WTC11 (cell line): ENCODE data around the gene ACKR3. TPM values are rescaled to one million over a fixed set of nuclear protein-coding genes. Genes with fewer than 3 reads are reported as not detected.

Source experiments
- ATAC-seq: fragments of 200-7000 bp; cut with Tn5 transposase; 2 replicates; pipeline ENCODE4 v1.10.0; 2021; ENCODE audit warnings: mild to moderate bottlenecking, moderate library complexity
- CTCF ChIA-PET: fragments of 300-600 bp; sonication (Branson Sonifier 250); formaldehyde crosslinking; loops from one replicate; lab custom pipeline; 2021; ENCODE audit warnings: antibody characterized with exemption; lab: Charles Lee
- POLR2A ChIA-PET: fragments of 350-600 bp; sonication (Branson Sonifier 250); formaldehyde crosslinking; loops from one replicate; lab custom pipeline; 2021; ENCODE audit warnings: antibody characterized with exemption; lab: Charles Lee
- DNase-seq: peaks from one replicate; pipeline ENCODE4 v3.0.0; 2021; ENCODE audit warnings: low spot score
- H3K27ac Mint-ChIP-seq: 2 replicates; pipeline ENCODE4 v1.8.0; 2021; ENCODE audit warnings: mixed read lengths
- H3K27me3 Mint-ChIP-seq: 2 replicates; pipeline ENCODE4 v1.8.0; 2021; ENCODE audit warnings: low read depth, mild to moderate bottlenecking, moderate library complexity, mixed read lengths
- H3K36me3 Mint-ChIP-seq: 2 replicates; pipeline ENCODE4 v1.8.0; 2021; ENCODE audit warnings: mixed read lengths
- H3K4me1 Mint-ChIP-seq: 2 replicates; pipeline ENCODE4 v1.8.0; 2022; ENCODE audit warnings: mixed read lengths
- H3K4me3 Mint-ChIP-seq: 2 replicates; pipeline ENCODE4 v1.8.0; 2021; ENCODE audit warnings: mild to moderate bottlenecking, moderate library complexity, mixed read lengths
- H3K9me3 Mint-ChIP-seq: 2 replicates; pipeline ENCODE4 v1.8.0; 2021; ENCODE audit warnings: mixed read lengths
- AFF4 ChIP-seq: sonication (generic); formaldehyde crosslinking; IDR thresholded peaks from 2 replicates; pipeline ENCODE4 v1.8.1; 2023; ENCODE audit warnings: mild to moderate bottlenecking, missing genetic modification reagents, borderline replicate concordance
- ATF1 ChIP-seq: sonication (generic); formaldehyde crosslinking; IDR thresholded peaks from 2 replicates; pipeline ENCODE4 v1.8.1; 2023; ENCODE audit warnings: mild to moderate bottlenecking, moderate library complexity, missing genetic modification reagents
- ELF4 ChIP-seq: sonication (generic); formaldehyde crosslinking; IDR thresholded peaks from 2 replicates; pipeline ENCODE4 v1.8.1; 2022; ENCODE audit warnings: low read depth, mild to moderate bottlenecking, moderate library complexity, missing genetic modification reagents
- FOXK1 ChIP-seq: sonication (generic); formaldehyde crosslinking; IDR thresholded peaks from 2 replicates; pipeline ENCODE4 v1.8.0; 2022; ENCODE audit warnings: mild to moderate bottlenecking, moderate library complexity, missing genetic modification reagents
- HMGA2 ChIP-seq: fragments of 250-450 bp; sonication (Bioruptor Pico); IDR thresholded peaks from 2 replicates; pipeline ENCODE4 v1.4.0; 2021; ENCODE audit warnings: mild to moderate bottlenecking, moderate library complexity
- MXD4 ChIP-seq: fragments of 250-450 bp; sonication (Bioruptor Pico); IDR thresholded peaks from 2 replicates; pipeline ENCODE4 v1.8.0; 2021; ENCODE audit warnings: mild to moderate bottlenecking, moderate library complexity, borderline replicate concordance
- NFE2L1 ChIP-seq: sonication (generic); formaldehyde crosslinking; IDR thresholded peaks from 2 replicates; pipeline ENCODE4 v1.8.1; 2023; ENCODE audit warnings: missing genetic modification reagents
- PRRX2 ChIP-seq: fragments of 250-450 bp; sonication (Bioruptor Pico); IDR thresholded peaks from 2 replicates; pipeline ENCODE4 v1.8.0; 2021; ENCODE audit warnings: mild to moderate bottlenecking
- RELA ChIP-seq: sonication (generic); formaldehyde crosslinking; IDR thresholded peaks from 2 replicates; pipeline ENCODE4 v1.8.1; 2022; ENCODE audit warnings: missing genetic modification reagents, mild to moderate bottlenecking, borderline replicate concordance
- SMAD4 ChIP-seq: sonication (generic); formaldehyde crosslinking; IDR thresholded peaks from 2 replicates; pipeline ENCODE4 v1.8.0; 2022; ENCODE audit warnings: mild to moderate bottlenecking, missing genetic modification reagents
- STAT6 ChIP-seq: sonication (generic); formaldehyde crosslinking; conservative IDR thresholded peaks from 2 replicates; pipeline ENCODE4 v1.8.1; 2023; ENCODE audit warnings: mild to moderate bottlenecking, low read depth, missing genetic modification reagents, moderate library complexity
- USF2 ChIP-seq: sonication (generic); formaldehyde crosslinking; IDR thresholded peaks from 2 replicates; pipeline ENCODE4 v1.8.1; 2023; ENCODE audit warnings: mild to moderate bottlenecking, missing genetic modification reagents, moderate library complexity
- ZNF281 ChIP-seq: sonication (generic); formaldehyde crosslinking; IDR thresholded peaks from 2 replicates; pipeline ENCODE4 v1.8.0; 2023; ENCODE audit warnings: mild to moderate bottlenecking, missing genetic modification reagents
- ZSCAN18 ChIP-seq: fragments of 250-450 bp; sonication (Bioruptor Pico); IDR thresholded peaks from 2 replicates; pipeline ENCODE4 v2.1.2; 2022; ENCODE audit warnings: mild to moderate bottlenecking, moderate library complexity
- total RNA-seq: library from RNA; stranded (reverse); gene quantifications from 3 replicates; pipeline ENCODE4 v1.2.3, GENCODE V29; 2021

ACKR3 gene
- total RNA-seq, 1 experiment from 2014 or later, result 1.3 TPM

GRCh38 chr2:236631281-236631855 lies 61.7 kb downstream of the ACKR3 start:
- H3K9me3 Mint-ChIP-seq, result no peaks in the 10 kb centered on the region
- TF ChIP-seq ELF4, result no peak
- TF ChIP-seq ZSCAN18 (CRISPR knock-in tag), result no peak
- no peak for TF ChIP-seq RELA (CRISPR knock-in tag)
- TF ChIP-seq PRRX2 (CRISPR knock-in tag), result no peak
- no peak for TF ChIP-seq SMAD4 (CRISPR knock-in tag)
- no peak for TF ChIP-seq STAT6 (CRISPR knock-in tag)
- no peak for TF ChIP-seq AFF4 (CRISPR knock-in tag)
- TF ChIP-seq HMGA2, result no peak
- no peak for TF ChIP-seq NFE2L1 (CRISPR knock-in tag)
- TF ChIP-seq ZNF281, result no peak
- TF ChIP-seq MXD4 (CRISPR knock-in tag), result no peak
- TF ChIP-seq FOXK1 (CRISPR knock-in tag), result no peak
- TF ChIP-seq ATF1 (CRISPR knock-in tag), result no peak
- TF ChIP-seq USF2 (CRISPR knock-in tag), result no peak
- H3K4me1 Mint-ChIP-seq, result no peaks in the 10 kb centered on the region
- POLR2A ChIA-PET, result no interaction called here
- peaks cover 3% of the 10 kb centered on the region; the same call in 1 of the 2 replicates for H3K27me3 Mint-ChIP-seq
- DNase-seq, result no peak
- H3K4me3 Mint-ChIP-seq, result no peak overlapping the region
- ATAC-seq, result no peak
- H3K36me3 Mint-ChIP-seq, result no peaks in the 10 kb centered on the region
- CTCF ChIA-PET, result no interaction called here
- H3K27ac Mint-ChIP-seq, result no peak overlapping the region
